IMR-90 (cell line): ENCODE results near the gene PTPN4. TPM values are rescaled to one million over a fixed set of nuclear protein-coding genes. Genes with fewer than 3 reads are reported as not detected.

Source experiments
- ATAC-seq: fragments of 200-7000 bp; cut with Tn5 transposase; 2 replicates; pipeline ENCODE4 v1.9.1; 2020; ENCODE audit warnings: low read depth, mild to moderate bottlenecking, moderate library complexity
- BruUV-seq: library from RNA; stranded (reverse); fragments of 400-500 nt; replicated peaks from 2 replicates; lab custom pipeline; 2021; lab: Mats Ljungman, UMichigan
- CTCF ChIA-PET: fragments of 300-600 bp; formaldehyde crosslinking; extraction: SDS; loops from one replicate; lab custom pipeline; 2021; ENCODE audit warnings: antibody characterized with exemption; lab: Yijun Ruan, JAX
- POLR2A ChIA-PET: fragments of 300-600 bp; sonication (Branson Sonifier 250); formaldehyde crosslinking; loops from one replicate; lab custom pipeline; 2022; ENCODE audit warnings: antibody characterized with exemption; ENCODE audit not compliant: unreplicated experiment; lab: Charles Lee
- DNase-seq: peaks from one replicate; pipeline ENCODE4 v3.0.0; 2013
- H2AFZ ChIP-seq: replicated peaks from 2 replicates; pipeline ENCODE3; 2013; ENCODE audit warnings: low read length, mild to moderate bottlenecking; ENCODE audit not compliant: poor library complexity
- H2AK5ac ChIP-seq: 2 replicates; pipeline ENCODE4 v1.6.1; 2013; ENCODE audit warnings: low read depth, low read length, inconsistent platforms
- H2AK9ac ChIP-seq: replicated peaks from 2 replicates; pipeline ENCODE3; 2013; ENCODE audit warnings: mild to moderate bottlenecking, low read depth, low read length, moderate library complexity; ENCODE audit not compliant: poor library complexity
- H2BK120ac ChIP-seq: 2 replicates; pipeline ENCODE4 v1.6.1; 2013; ENCODE audit warnings: low read depth, low read length, inconsistent platforms
- H2BK15ac ChIP-seq: 3 replicates; pipeline ENCODE4 v1.6.1; 2013; ENCODE audit warnings: low read depth, low read length, inconsistent platforms
- H2BK20ac ChIP-seq: 2 replicates; pipeline ENCODE4 v1.6.1; 2013; ENCODE audit warnings: low read depth, mild to moderate bottlenecking, inconsistent platforms, low read length, moderate library complexity
- H2BK5ac ChIP-seq: 2 replicates; pipeline ENCODE4 v1.6.1; 2013; ENCODE audit warnings: mild to moderate bottlenecking, low read depth, low read length, inconsistent platforms; ENCODE audit not compliant: poor library complexity, severe bottlenecking
- H3K14ac ChIP-seq: replicated peaks from 2 replicates; pipeline ENCODE4 v1.6.1; 2013; ENCODE audit warnings: low read depth, low read length, inconsistent platforms
- H3K18ac ChIP-seq: 2 replicates; pipeline ENCODE4 v1.6.1; 2013; ENCODE audit warnings: low read depth, low read length, control low read depth
- H3K23ac ChIP-seq: 2 replicates; pipeline ENCODE4 v1.6.1; 2013; ENCODE audit warnings: low read depth, low read length, inconsistent platforms
- H3K27ac ChIP-seq: 2 replicates; pipeline ENCODE4 v1.5.1; 2013; ENCODE audit warnings: mild to moderate bottlenecking, control low read depth, low read length; ENCODE audit not compliant: insufficient read depth
- H3K27me3 ChIP-seq: 2 replicates; pipeline ENCODE4 v1.6.1; 2013; ENCODE audit warnings: low read length; ENCODE audit not compliant: control insufficient read depth, insufficient read depth
- H3K36me3 ChIP-seq: 2 replicates; pipeline ENCODE4 v1.6.1; 2013; ENCODE audit warnings: low read length, mixed read lengths; ENCODE audit not compliant: control insufficient read depth, insufficient read depth
- H3K4ac ChIP-seq: 2 replicates; pipeline ENCODE4 v1.6.1; 2013; ENCODE audit warnings: low read depth, low read length, inconsistent platforms
- H3K4me1 ChIP-seq: 2 replicates; pipeline ENCODE4 v1.6.1; 2013; ENCODE audit warnings: low read length, mixed read lengths; ENCODE audit not compliant: control insufficient read depth, insufficient read depth
- H3K4me2 ChIP-seq: 2 replicates; pipeline ENCODE4 v1.6.1; 2013; ENCODE audit warnings: low read depth, mild to moderate bottlenecking, control low read depth, low read length, moderate library complexity
- H3K4me3 ChIP-seq: 2 replicates; pipeline ENCODE4 v1.5.1; 2013; ENCODE audit warnings: low read depth, mild to moderate bottlenecking, control low read depth, low read length, moderate library complexity; ENCODE audit not compliant: insufficient read depth
- H3K56ac ChIP-seq: 2 replicates; pipeline ENCODE4 v1.6.1; 2013; ENCODE audit warnings: low read length, inconsistent platforms; ENCODE audit not compliant: insufficient read depth; ENCODE audit errors: extremely low read depth
- H3K79me1 ChIP-seq, 2 experiments: 2 replicates each; pipeline ENCODE4 v1.6.1; 2013; ENCODE audit warnings: low read length in 2 of 2, inconsistent platforms in 1 of 2, low read depth in 1 of 2
- H3K9ac ChIP-seq: 2 replicates; pipeline ENCODE4 v1.6.1; 2013; ENCODE audit warnings: low read depth, low read length, control low read depth
- H3K9me1 ChIP-seq: 2 replicates; pipeline ENCODE4 v1.6.1; 2013; ENCODE audit warnings: low read length, inconsistent platforms; ENCODE audit not compliant: insufficient read depth
- H3K9me3 ChIP-seq: 2 replicates; pipeline ENCODE4 v1.6.1; 2013; ENCODE audit warnings: low read length; ENCODE audit not compliant: control insufficient read depth, insufficient read depth
- H4K20me1 ChIP-seq: 2 replicates; pipeline ENCODE4 v1.6.1; 2013; ENCODE audit warnings: low read length, inconsistent platforms; ENCODE audit not compliant: insufficient read depth
- H4K5ac ChIP-seq: 2 replicates; pipeline ENCODE4 v1.6.1; 2013; ENCODE audit warnings: mild to moderate bottlenecking, low read depth, low read length, control low read depth
- H4K8ac ChIP-seq, 2 experiments: 2 replicates each; pipeline ENCODE4 v1.6.1; 2013; ENCODE audit warnings: low read depth in 2 of 2, low read length in 2 of 2, control low read depth in 1 of 2, inconsistent platforms in 1 of 2
- H4K91ac ChIP-seq: 2 replicates; pipeline ENCODE4 v1.6.1; 2013; ENCODE audit warnings: low read depth, low read length, inconsistent platforms; ENCODE audit not compliant: insufficient read depth
- BHLHE40 ChIP-seq: fragments of 150-350 bp; IDR thresholded peaks from 2 replicates; pipeline ENCODE4 v1.6.1; 2016; ENCODE audit warnings: mild to moderate bottlenecking, low read depth, low read length
- CEBPB ChIP-seq: IDR thresholded peaks from 2 replicates; pipeline ENCODE4 v1.6.1; 2012; ENCODE audit warnings: low read depth, low read length, improper control_type of control experiment
- CHD1 ChIP-seq: IDR thresholded peaks from 2 replicates; pipeline ENCODE4 v1.6.1; 2012; ENCODE audit warnings: low read depth, low read length, improper control_type of control experiment
- CTCF ChIP-seq: conservative IDR thresholded peaks from 2 replicates; pipeline ENCODE4 v1.5.1; 2012; ENCODE audit warnings: mild to moderate bottlenecking, low read depth, low read length, improper control_type of control experiment
- ELK1 ChIP-seq: fragments of 150-350 bp; IDR thresholded peaks from 2 replicates; pipeline ENCODE4 v1.6.1; 2016; ENCODE audit warnings: low read depth, mild to moderate bottlenecking, low read length, moderate library complexity, borderline replicate concordance
- FOS ChIP-seq: fragments of 150-350 bp; IDR thresholded peaks from 2 replicates; pipeline ENCODE4 v1.6.1; 2016; ENCODE audit warnings: low read depth, low read length
- MAFK ChIP-seq: IDR thresholded peaks from 2 replicates; pipeline ENCODE4 v1.6.1; 2012; ENCODE audit warnings: low read depth, low read length, improper control_type of control experiment
- MAZ ChIP-seq: IDR thresholded peaks from 2 replicates; pipeline ENCODE4 v1.6.1; 2012; ENCODE audit warnings: low read depth, mild to moderate bottlenecking, low read length, improper control_type of control experiment, moderate library complexity, borderline replicate concordance
- MXI1 ChIP-seq: IDR thresholded peaks from 2 replicates; pipeline ENCODE4 v1.6.1; 2012; ENCODE audit warnings: low read depth, mild to moderate bottlenecking, low read length, moderate library complexity, borderline replicate concordance
- NFE2L2 ChIP-seq: fragments of 150-350 bp; IDR thresholded peaks from 2 replicates; pipeline ENCODE4 v1.6.1; 2016; ENCODE audit warnings: low read depth, mild to moderate bottlenecking, low read length
- POLR2A ChIP-seq: IDR thresholded peaks from 2 replicates; pipeline ENCODE4 v1.6.1; 2012; ENCODE audit warnings: mild to moderate bottlenecking, low read depth, low read length
- RAD21 ChIP-seq: IDR thresholded peaks from 2 replicates; pipeline ENCODE4 v1.6.1; 2012; ENCODE audit warnings: low read length, improper control_type of control experiment
- RCOR1 ChIP-seq: IDR thresholded peaks from 2 replicates; pipeline ENCODE4 v1.6.1; 2012; ENCODE audit warnings: mild to moderate bottlenecking, low read length, improper control_type of control experiment; ENCODE audit not compliant: insufficient replicate concordance
- RFX5 ChIP-seq: IDR thresholded peaks from 2 replicates; pipeline ENCODE4 v1.8.0; 2012; ENCODE audit warnings: low read depth, mild to moderate bottlenecking, low read length, moderate library complexity
- SMC3 ChIP-seq: fragments of 150-350 bp; IDR thresholded peaks from 2 replicates; pipeline ENCODE4 v1.6.1; 2016; ENCODE audit warnings: low read depth, mild to moderate bottlenecking, antibody characterized with exemption, low read length, moderate library complexity
- USF2 ChIP-seq: fragments of 150-350 bp; IDR thresholded peaks from 2 replicates; pipeline ENCODE4 v1.6.1; 2017; ENCODE audit warnings: mild to moderate bottlenecking, antibody characterized with exemption, low read length, low read depth
- WGBS, 2 experiments: methylation state at CpG; one replicate each; pipeline versions ENCODE4 v1.1.5 to v1.1.7; 2013; ENCODE audit warnings: missing lambda C conversion rate in 2 of 2; ENCODE audit not compliant: insufficient read length in 1 of 2; ENCODE audit errors: extremely low coverage in 2 of 2; 5-methylcytosine and 5-hydroxymethylcytosine counted together
- dilution Hi-C: fragments of 300-500 bp; cut with HindIII; formaldehyde crosslinking; loops from one replicate; pipeline ENCODE4 v1.14.3; 2018; ENCODE audit warnings: low sequenced_read_pairs; ENCODE audit not compliant: unreplicated experiment
- in situ Hi-C: fragments of 300-500 bp; cut with MboI; formaldehyde crosslinking; loops from 3 replicates; pipeline ENCODE4 v1.14.3; 2019; ENCODE audit warnings: low sequenced_read_pairs, inconsistent platforms, mixed read lengths
- intact Hi-C: fragments of 100-400 bp; cut with micrococcal nuclease; formaldehyde crosslinking; loops from 2 replicates; pipeline ENCODE4 v1.10.0; 2022
- polyA plus RNA-seq, 3 experiments: library from polyadenylated mRNA; depleted of rRNA; stranded (reverse); fragments of >200 nt; gene quantifications; 2 replicates each; pipeline ENCODE4 v1.2.3, GENCODE V29; 2012; ENCODE audit warnings: low replicate concordance in 1 of 3
- total RNA-seq: library from RNA; depleted of rRNA; stranded (reverse); fragments of >200 nt; gene quantifications from 2 replicates; pipeline ENCODE4 v1.2.3, GENCODE V29; 2012

Gene PTPN4
- total and polyA plus RNA-seq, 2 of the 4 experiments (the other 2 are of a cell fraction) = 2.9 to 19.2 TPM

- no peak for ATAC-seq
- H3K23ac ChIP-seq = no peak overlapping the region
- H3K4me3 ChIP-seq = no peak overlapping the region
- DNase-seq = no peak
- no peak overlapping the region for H3K18ac ChIP-seq
- H3K27me3 ChIP-seq = peaks cover 24% of the 10 kb centered on the region
- TF ChIP-seq CHD1 = no peak
- TF ChIP-seq MXI1 = no peak
- TF ChIP-seq MAZ = no peak
- no peak for TF ChIP-seq NFE2L2
- TF ChIP-seq FOS = no peak
- TF ChIP-seq RFX5 = no peak
- no peak for TF ChIP-seq ELK1
- TF ChIP-seq MAFK = no peak
- no peak for TF ChIP-seq USF2
- no peak for TF ChIP-seq RCOR1
- no peak for TF ChIP-seq BHLHE40
- TF ChIP-seq POLR2A = no peak
- TF ChIP-seq CEBPB = no peak
- TF ChIP-seq RAD21 = no peak
- no peak for TF ChIP-seq SMC3
- no peak for TF ChIP-seq CTCF
- H4K20me1 ChIP-seq = no peaks in the 10 kb centered on the region
- in situ Hi-C loops = no loop called here
- no peak overlapping the region for H4K8ac ChIP-seq
- intact Hi-C loops = no loop called here
- H3K14ac ChIP-seq = no peak overlapping the region
- ChIA-PET CTCF (interaction anchor here (0.5 kb wide), 1 partner anchor 113 kb away, joined by 3 read pairs; no protein-coding TSS in a partner anchor), POLR2A (no interaction called here)
- no peak overlapping the region for H3K27ac ChIP-seq
- H2AK9ac ChIP-seq = no peak overlapping the region
- no peak overlapping the region for H3K56ac ChIP-seq
- H3K36me3 ChIP-seq = no peaks in the 10 kb centered on the region
- H3K9ac ChIP-seq = no peak overlapping the region
- H2BK120ac ChIP-seq = no peak overlapping the region
- H3K4me1 ChIP-seq = 0 out of 2 replicates have a peak, but pooled peaks cover 3% of the 10 kb centered on the region
- no peak overlapping the region for H2BK5ac ChIP-seq
- BruUV-seq = no TSS peak
- no peak overlapping the region for H2BK15ac ChIP-seq
- no peaks in the 10 kb centered on the region for H3K79me1 ChIP-seq
- no peak overlapping the region for H3K4me2 ChIP-seq
- H2BK20ac ChIP-seq = no peak overlapping the region
- H4K91ac ChIP-seq = no peak overlapping the region
- H3K4ac ChIP-seq = no peak overlapping the region
- H4K5ac ChIP-seq = no peak overlapping the region
- H2AFZ ChIP-seq = no peak overlapping the region
- H2AK5ac ChIP-seq = no peak overlapping the region
- no CpG with 5 or more reads among the region's 8 CpGs for WGBS, 2 experiments
- H3K9me3 ChIP-seq = peaks cover 1% of the 10 kb centered on the region; the same call in 1 of the 2 replicates
- 0 out of 2 replicates have a peak, but pooled peaks cover 3% of the 10 kb centered on the region for H3K9me1 ChIP-seq
- dilution Hi-C loops = no loop called here
Measured at GRCh38 chr2:119710281-119710680, 49.4 kb upstream of the PTPN4 start.
